B cell (primary cell): Measurements from ENCODE around the gene OR6K2. TPM values are rescaled to one million over a fixed set of nuclear protein-coding genes. Genes with fewer than 3 reads are reported as not detected.

Experiments used
- ATAC-seq: fragments of 200-7000 bp; cut with Tn5 transposase; one replicate; pipeline ENCODE4 v1.10.0; 2021; ENCODE audit warnings: low read depth, mild to moderate bottlenecking, moderate number of reproducible peaks, moderate library complexity
- CTCF ChIA-PET: fragments of 350-600 bp; sonication (Branson Sonifier 250); formaldehyde crosslinking; loops from one replicate; lab custom pipeline; 2021; ENCODE audit warnings: antibody characterized with exemption, inconsistent platforms; lab: Charles Lee
- POLR2A ChIA-PET: fragments of 350-600 bp; sonication (Branson Sonifier 250); formaldehyde crosslinking; loops from one replicate; lab custom pipeline; 2021; ENCODE audit warnings: antibody characterized with exemption; lab: Charles Lee
- DNase-seq: peaks from one replicate; pipeline ENCODE4 v3.0.0; 2013
- H2AFZ ChIP-seq: 2 replicates; pipeline ENCODE4 v1.6.1; 2012; ENCODE audit warnings: mild to moderate bottlenecking, low read depth, low read length; ENCODE audit not compliant: insufficient read depth, poor library complexity, severe bottlenecking
- H3K27ac ChIP-seq, 2 donors: 1 replicate in 1 of 2; 2 replicates in 1 of 2; pipeline ENCODE4 v1.5.1; 2012 to 2013; ENCODE audit warnings: low read length in 2 of 2, mild to moderate bottlenecking in 2 of 2, moderate library complexity in 1 of 2
- H3K27me3 ChIP-seq, 4 experiments: fragments of 200-600 bp in 1 of 4; sonication (generic) in 1 of 4; replicated peaks in 1 of 4; 1 replicate in 2 of 4; 2 replicates in 2 of 4; pipeline versions ENCODE4 v1.6.1 to v1.7.0; 2013 to 2016; ENCODE audit warnings: low read length in 3 of 4, mild to moderate bottlenecking in 2 of 4, mixed read lengths in 1 of 4, moderate library complexity in 1 of 4; ENCODE audit not compliant: insufficient read depth in 4 of 4, control insufficient read depth in 3 of 4; ENCODE audit errors: control extremely low read depth in 1 of 4
- H3K36me3 ChIP-seq, 2 experiments: replicated peaks in 1 of 2; 1 replicate in 1 of 2; 2 replicates in 1 of 2; pipeline versions ENCODE4 v1.6.1 to v1.7.1; 2013; ENCODE audit warnings: low read length in 1 of 2; ENCODE audit not compliant: insufficient read depth in 2 of 2, control insufficient read depth in 1 of 2; ENCODE audit errors: control extremely low read depth in 1 of 2, extremely low read depth in 1 of 2
- H3K4me1 ChIP-seq, 2 donors: fragments of 200-600 bp in 1 of 2; sonication (generic) in 1 of 2; 1 replicate in 1 of 2; 2 replicates in 1 of 2; pipeline versions ENCODE4 v1.5.1 to v1.6.1; 2013 to 2017; ENCODE audit warnings: low read length in 2 of 2; ENCODE audit not compliant: control insufficient read depth in 2 of 2, insufficient read depth in 2 of 2
- H3K4me2 ChIP-seq: replicated peaks from 2 replicates; pipeline ENCODE3; 2012; ENCODE audit warnings: mild to moderate bottlenecking, low read depth, low read length; ENCODE audit not compliant: poor library complexity, severe bottlenecking
- H3K4me3 ChIP-seq, 5 experiments: fragments of 200-600 bp in 1 of 5; sonication (generic) in 1 of 5; 1 replicate in 3 of 5; 2 replicates in 2 of 5; pipeline versions ENCODE4 v1.5.1 to v1.7.0; 2011 to 2016; ENCODE audit warnings: low read length in 4 of 5, mild to moderate bottlenecking in 4 of 5, low read depth in 2 of 5, control low read depth in 1 of 5, moderate library complexity in 1 of 5; ENCODE audit not compliant: insufficient read depth in 1 of 5; ENCODE audit errors: control extremely low read depth in 1 of 5, extremely low read depth in 1 of 5
- H3K79me2 ChIP-seq: fragments of 200-600 bp; sonication (generic); one replicate; pipeline ENCODE4 v1.6.0; 2016; ENCODE audit warnings: low read length; ENCODE audit not compliant: control insufficient read depth, insufficient read depth
- H3K9ac ChIP-seq: fragments of 200-600 bp; sonication (generic); 2 replicates; pipeline ENCODE4 v1.6.1; 2017; ENCODE audit warnings: mild to moderate bottlenecking, low read length, moderate library complexity
- H3K9me3 ChIP-seq, 3 donors: one replicate each; pipeline versions ENCODE4 v1.6.1 to v1.7.1; 2013; ENCODE audit warnings: low read length in 2 of 3; ENCODE audit not compliant: control insufficient read depth in 2 of 3, insufficient read depth in 1 of 3; ENCODE audit errors: control extremely low read depth in 1 of 3
- H4K20me1 ChIP-seq: 2 replicates; pipeline ENCODE4 v1.6.0; 2012; ENCODE audit warnings: mild to moderate bottlenecking, low read length; ENCODE audit not compliant: insufficient read depth, control insufficient read depth, poor library complexity, severe bottlenecking
- H3K27ac Mint-ChIP-seq: one replicate; pipeline ENCODE4 v1.8.0; 2021; ENCODE audit warnings: mixed read lengths
- H3K27me3 Mint-ChIP-seq: one replicate; pipeline ENCODE4 v1.8.0; 2021; ENCODE audit warnings: mixed read lengths
- H3K4me1 Mint-ChIP-seq: one replicate; pipeline ENCODE4 v1.8.0; 2021; ENCODE audit warnings: mixed read lengths
- H3K4me3 Mint-ChIP-seq: one replicate; pipeline ENCODE4 v1.8.0; 2021; ENCODE audit warnings: mixed read lengths
- H3K9me3 Mint-ChIP-seq: one replicate; pipeline ENCODE4 v1.8.0; 2022; ENCODE audit warnings: mixed read lengths; ENCODE audit not compliant: insufficient read depth
- EZH2 ChIP-seq: IDR thresholded peaks from 2 replicates; pipeline ENCODE4 v1.6.1; 2012; ENCODE audit warnings: borderline replicate concordance, low read depth, mild to moderate bottlenecking, moderate library complexity, low read length; ENCODE audit not compliant: insufficient read depth, poor library complexity, severe bottlenecking
- WGBS: methylation state at CpG from one replicate; pipeline ENCODE4 v1.1.5; 2013; ENCODE audit warnings: missing lambda C conversion rate; ENCODE audit not compliant: insufficient coverage; 5-methylcytosine and 5-hydroxymethylcytosine counted together
- intact Hi-C: fragments of 100-400 bp; cut with micrococcal nuclease; formaldehyde crosslinking; loops from one replicate; pipeline ENCODE4 v1.10.0; 2022
- polyA plus RNA-seq: library from polyadenylated mRNA; depleted of rRNA; stranded (reverse); fragments of >200 nt; gene quantifications from 2 replicates; pipeline ENCODE4 v1.2.3, GENCODE V29; 2012
- total RNA-seq, 2 donors: library from RNA; stranded (reverse); fragments of 120-200 nt in 1 of 2; gene quantifications; 1 replicate in 1 of 2; 2 replicates in 1 of 2; pipeline versions ENCODE4 v1.2.3 to v1.2.4, GENCODE V29; 2013 to 2022
- TF ChIP-seq, protein P1 (sequence below): fragments of 200-600 bp; IDR thresholded peaks from one replicate; pipeline ENCODE4 v1.8.0; 2022; ENCODE audit warnings: antibody characterized with exemption, mild to moderate bottlenecking

Gene OR6K2
- total and polyA plus RNA-seq, 2 donors (not counting 1 experiment from before 2014, with no cell fraction given): not detected

- DNase-seq (no peak), ATAC-seq (no peak)
- WGBS: 87% methylated on average over 1 of the region's 2 CpGs
- Histone ChIP-seq H4K20me1 (no peaks in the 10 kb centered on the region), H3K4me2 (no peak overlapping the region), H3K4me3 (no peak overlapping the region), H3K4me1 (no peaks in the 10 kb centered on the region), H3K9me3 (no peaks in the 10 kb centered on the region), H3K79me2 (no peaks in the 10 kb centered on the region), H3K9ac (no peak overlapping the region), H2AFZ (no peak overlapping the region), H3K36me3 (no peaks in the 10 kb centered on the region), H3K27me3 (no peaks in the 10 kb centered on the region), H3K27ac (no peak overlapping the region)
- no peaks in the 10 kb centered on the region for H3K9me3 Mint-ChIP-seq
- ChIA-PET CTCF (no interaction called here), POLR2A (no interaction called here)
- intact Hi-C loops: no loop called here
- no peak overlapping the region for H3K4me3 Mint-ChIP-seq
- H3K4me1 Mint-ChIP-seq: no peaks in the 10 kb centered on the region
- H3K27ac Mint-ChIP-seq: no peak overlapping the region
- TF ChIP-seq EZH2: no peak
- TF ChIP-seq, protein P1, sequence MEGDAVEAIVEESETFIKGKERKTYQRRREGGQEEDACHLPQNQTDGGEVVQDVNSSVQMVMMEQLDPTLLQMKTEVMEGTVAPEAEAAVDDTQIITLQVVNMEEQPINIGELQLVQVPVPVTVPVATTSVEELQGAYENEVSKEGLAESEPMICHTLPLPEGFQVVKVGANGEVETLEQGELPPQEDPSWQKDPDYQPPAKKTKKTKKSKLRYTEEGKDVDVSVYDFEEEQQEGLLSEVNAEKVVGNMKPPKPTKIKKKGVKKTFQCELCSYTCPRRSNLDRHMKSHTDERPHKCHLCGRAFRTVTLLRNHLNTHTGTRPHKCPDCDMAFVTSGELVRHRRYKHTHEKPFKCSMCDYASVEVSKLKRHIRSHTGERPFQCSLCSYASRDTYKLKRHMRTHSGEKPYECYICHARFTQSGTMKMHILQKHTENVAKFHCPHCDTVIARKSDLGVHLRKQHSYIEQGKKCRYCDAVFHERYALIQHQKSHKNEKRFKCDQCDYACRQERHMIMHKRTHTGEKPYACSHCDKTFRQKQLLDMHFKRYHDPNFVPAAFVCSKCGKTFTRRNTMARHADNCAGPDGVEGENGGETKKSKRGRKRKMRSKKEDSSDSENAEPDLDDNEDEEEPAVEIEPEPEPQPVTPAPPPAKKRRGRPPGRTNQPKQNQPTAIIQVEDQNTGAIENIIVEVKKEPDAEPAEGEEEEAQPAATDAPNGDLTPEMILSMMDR: no peak
- peaks cover 11% of the 10 kb centered on the region for H3K27me3 Mint-ChIP-seq
These were observed 32.1 kb upstream of the OR6K2 start for GRCh38 chr1:158732524-158732923.

- Histone ChIP-seq H3K4me1 (no peaks in the 10 kb centered on the region), H3K27ac (no peak overlapping the region), H3K36me3 (no peaks in the 10 kb centered on the region), H3K79me2 (no peaks in the 10 kb centered on the region), H3K27me3 (peaks cover 0 to 4% (median 0%) of the 10 kb centered on the region in 4 experiments), H3K9me3 (no peaks in the 10 kb centered on the region), H3K4me2 (no peak overlapping the region), H2AFZ (no peak overlapping the region), H4K20me1 (no peaks in the 10 kb centered on the region), H3K9ac (no peak overlapping the region), H3K4me3 (no peak overlapping the region)
- POLR2A ChIA-PET: no interaction called here
- Mint-ChIP-seq H3K4me3 (no peak overlapping the region), H3K9me3 (no peaks in the 10 kb centered on the region), H3K27ac (no peak overlapping the region), H3K4me1 (no peaks in the 10 kb centered on the region), H3K27me3 (peaks cover 11% of the 10 kb centered on the region)
- DNase-seq: no peak
- WGBS: 95% methylated on average over 4 of the region's 4 CpGs
- intact Hi-C loops: no loop called here
- CTCF ChIA-PET: no interaction called here
- TF ChIP-seq, protein P1: no peak
- TF ChIP-seq EZH2: no peak
- no peak for ATAC-seq
These were observed 31.3 kb upstream of the OR6K2 start for GRCh38 chr1:158731707-158732106.
